Natural killer cell treated with Interleukin-12 subunit alpha and Interleukin-12 subunit beta and Interleukin-15 and Interleukin-18, amount 100 ng/mL, for 72 hours (primary cell): ENCODE measurements around the gene PYGO1. TPM values are rescaled to one million over a fixed set of nuclear protein-coding genes. Genes with fewer than 3 reads are reported as not detected.
"Not testable (repeated sequence)": the region's sequence is repeated elsewhere in the genome, so short reads cannot be mapped to it uniquely, and the experiment has no call there.

Experiments
- ATAC-seq, 2 donors: fragments of 150-1000 bp; cut with Tn5 transposase in 1 of 2; sonication (Bioruptor Pico), chemical (Tn5 transposase) in 1 of 2; 2 replicates each; pipeline ENCODE4 v1.10.0; 2021
- DNase-seq: peaks from one replicate; pipeline ENCODE4 v3.0.0; 2022; ENCODE audit warnings: low spot score
- H3K27ac Mint-ChIP-seq, 2 donors: 1 replicate in 1 of 2; 2 replicates in 1 of 2; pipeline ENCODE4 v1.8.0; 2022; ENCODE audit warnings: mixed read lengths in 2 of 2, mild to moderate bottlenecking in 1 of 2, moderate library complexity in 1 of 2
- H3K27me3 Mint-ChIP-seq, 2 donors: 1 replicate in 1 of 2; 2 replicates in 1 of 2; pipeline ENCODE4 v1.8.0; 2022; ENCODE audit warnings: mixed read lengths in 2 of 2
- H3K36me3 Mint-ChIP-seq: one replicate; pipeline ENCODE4 v1.8.0; 2022; ENCODE audit warnings: mixed read lengths
- H3K4me1 Mint-ChIP-seq, 2 donors: 1 replicate in 1 of 2; 2 replicates in 1 of 2; pipeline ENCODE4 v1.8.0; 2022; ENCODE audit warnings: low read depth in 2 of 2, mixed read lengths in 2 of 2, mild to moderate bottlenecking in 1 of 2
- H3K4me3 Mint-ChIP-seq: one replicate; pipeline ENCODE4 v1.8.0; 2022; ENCODE audit warnings: mixed read lengths
- H3K9me3 Mint-ChIP-seq: 2 replicates; pipeline ENCODE4 v1.8.0; 2022; ENCODE audit warnings: mixed read lengths
- total RNA-seq, 2 donors: library from RNA; stranded (reverse); gene quantifications; one replicate each; pipeline ENCODE4 v1.2.3, GENCODE V29; 2022

Gene PYGO1
- total RNA-seq, 2 donors from 2014 or later: not detected

GRCh38 chr15:55513621-55514413 lies 74.3 kb downstream of the PYGO1 start:
- H3K4me3 Mint-ChIP-seq, H3K4me1 Mint-ChIP-seq, H3K36me3 Mint-ChIP-seq, H3K27me3 Mint-ChIP-seq, DNase-seq, H3K27ac Mint-ChIP-seq, H3K9me3 Mint-ChIP-seq, ATAC-seq: not testable (repeated sequence)

GRCh38 chr15:55513152-55513551 lies 75.0 kb downstream of the PYGO1 start:
- ATAC-seq (no peak), DNase-seq (no peak)
- peaks cover 0 to 2% of the 10 kb centered on the region in 2 donors for H3K27me3 Mint-ChIP-seq
- H3K36me3 Mint-ChIP-seq: no peaks in the 10 kb centered on the region
- no peak overlapping the region for H3K4me3 Mint-ChIP-seq
- H3K4me1 Mint-ChIP-seq: no peaks in the 10 kb centered on the region
- no peak overlapping the region for H3K27ac Mint-ChIP-seq
- no peaks in the 10 kb centered on the region for H3K9me3 Mint-ChIP-seq

GRCh38 chr15:55507567-55507966 lies 80.6 kb downstream of the PYGO1 start:
- Mint-ChIP-seq H3K27ac (no peak overlapping the region), H3K36me3 (no peaks in the 10 kb centered on the region), H3K9me3 (no peaks in the 10 kb centered on the region), H3K27me3 (peaks cover 6 to 18% of the 10 kb centered on the region in 2 donors), H3K4me3 (no peak overlapping the region), H3K4me1 (no peaks in the 10 kb centered on the region)
- ATAC-seq (no peak), DNase-seq (no peak)

GRCh38 chr15:55505407-55505806 lies 82.7 kb downstream of the PYGO1 start:
- H3K4me3 Mint-ChIP-seq, H3K36me3 Mint-ChIP-seq, ATAC-seq, DNase-seq, H3K27ac Mint-ChIP-seq, H3K4me1 Mint-ChIP-seq, H3K9me3 Mint-ChIP-seq: not testable (repeated sequence)
- H3K27me3 Mint-ChIP-seq: peaks cover 13 to 22% of the 10 kb centered on the region in 2 donors

- no peak overlapping the region for H3K27ac Mint-ChIP-seq
- H3K4me3 Mint-ChIP-seq: peak overlapping the region; percentile 87
- H3K27me3 Mint-ChIP-seq: peaks cover 13 to 20% of the 10 kb centered on the region in 2 donors
- no peak for DNase-seq
- H3K9me3 Mint-ChIP-seq: no peaks in the 10 kb centered on the region
- no peak for ATAC-seq
- no peaks in the 10 kb centered on the region for H3K36me3 Mint-ChIP-seq
- H3K4me1 Mint-ChIP-seq: peaks cover 0 to 7% of the 10 kb centered on the region in 2 donors
These were observed 89.0 kb downstream of the PYGO1 start for GRCh38 chr15:55499151-55499550.

- Mint-ChIP-seq H3K27me3 (peaks cover 12 to 13% of the 10 kb centered on the region in 2 donors), H3K27ac (peak overlapping the region in 1 of 2 donors; percentile 27), H3K4me3 (peak overlapping the region; percentile 87)
- not testable (repeated sequence) for H3K36me3 Mint-ChIP-seq, H3K4me1 Mint-ChIP-seq, H3K9me3 Mint-ChIP-seq
- DNase-seq (peak; percentile 80), ATAC-seq (peak; percentile 95 to 97)
These were observed 89.8 kb downstream of the PYGO1 start for GRCh38 chr15:55498109-55498938.

- H3K4me3 Mint-ChIP-seq: no peak overlapping the region
- no peaks in the 10 kb centered on the region for H3K9me3 Mint-ChIP-seq
- peaks cover 0 to 7% of the 10 kb centered on the region in 2 donors for H3K4me1 Mint-ChIP-seq
- H3K27me3 Mint-ChIP-seq: no peaks in the 10 kb centered on the region
- no peaks in the 10 kb centered on the region for H3K36me3 Mint-ChIP-seq
- DNase-seq (no peak), ATAC-seq (no peak)
- H3K27ac Mint-ChIP-seq: no peak overlapping the region
These were observed 91.4 kb downstream of the PYGO1 start for GRCh38 chr15:55496716-55497115.

GRCh38 chr15:55494931-55495330 lies 93.2 kb downstream of the PYGO1 start:
- peaks cover 0 to 3% of the 10 kb centered on the region in 2 donors for H3K27me3 Mint-ChIP-seq
- H3K4me1 Mint-ChIP-seq: peaks cover 0 to 7% of the 10 kb centered on the region in 2 donors
- H3K27ac Mint-ChIP-seq: no peak overlapping the region
- ATAC-seq (no peak), DNase-seq (no peak)
- H3K36me3 Mint-ChIP-seq: no peaks in the 10 kb centered on the region
- no peaks in the 10 kb centered on the region for H3K9me3 Mint-ChIP-seq
- H3K4me3 Mint-ChIP-seq: no peak overlapping the region

- H3K9me3 Mint-ChIP-seq, DNase-seq, H3K4me3 Mint-ChIP-seq, H3K4me1 Mint-ChIP-seq, H3K36me3 Mint-ChIP-seq, H3K27ac Mint-ChIP-seq, ATAC-seq: not testable (repeated sequence)
- peaks cover 11% of the 10 kb centered on the region in 2 donors for H3K27me3 Mint-ChIP-seq
These were observed 99.1 kb downstream of the PYGO1 start for GRCh38 chr15:55488952-55489600.

Other genes starting within 250 kb of the PYGO1 start
- gene CCPG1, start 180.0 kb downstream of the PYGO1 start, total RNA-seq: 10 to 100 TPM; 22.5 to 36.9 TPM
- gene PIERCE2, start 179.8 kb downstream of the PYGO1 start, total RNA-seq: not detected
- not detected for gene DNAAF4, start 80.1 kb downstream of the PYGO1 start, total RNA-seq
- gene PRTG, start 154.8 kb upstream of the PYGO1 start, total RNA-seq: not detected